Gastroesophageal sphincter (tissue), 4 donors: Measurements from ENCODE around the gene DDX20. TPM values are rescaled to one million over a fixed set of nuclear protein-coding genes. Genes with fewer than 3 reads are reported as not detected.

Experiments used
- ATAC-seq: fragments of 150-250 bp; one replicate; pipeline ENCODE4 v1.9.1; 2016; ENCODE audit warnings: mild to moderate bottlenecking, moderate library complexity
- H3K27ac ChIP-seq, 4 donors: fragments of 200-600 bp; sonication (generic) in 3 of 4; 1 replicate in 3 of 4; 2 replicates in 1 of 4; pipeline ENCODE4 v1.5.1; 2016 to 2019
- H3K27me3 ChIP-seq: fragments of 200-600 bp; sonication (generic); one replicate; pipeline ENCODE4 v1.5.1; 2019
- H3K36me3 ChIP-seq, 2 donors: fragments of 200-600 bp; sonication (generic); one replicate each; pipeline ENCODE4 v1.5.1; 2019; ENCODE audit warnings: control low read depth in 1 of 2
- H3K4me1 ChIP-seq, 3 donors: fragments of 200-600 bp; sonication (generic); 1 replicate in 2 of 3; 2 replicates in 1 of 3; pipeline ENCODE4 v1.5.1; 2016 to 2019; ENCODE audit warnings: control low read depth in 2 of 3
- H3K4me3 ChIP-seq, 2 donors: fragments of 200-600 bp; sonication (generic); one replicate each; pipeline ENCODE4 v1.5.1; 2019; ENCODE audit warnings: mild to moderate bottlenecking in 1 of 2, moderate library complexity in 1 of 2
- H3K9me3 ChIP-seq, 3 donors: fragments of 200-600 bp; sonication (generic); one replicate each; pipeline ENCODE4 v1.5.1; 2017 to 2019; ENCODE audit warnings: control low read depth in 2 of 3
- EP300 ChIP-seq: sonication (generic); formaldehyde crosslinking; IDR thresholded peaks from one replicate; pipeline ENCODE4 v1.6.1; 2017; ENCODE audit warnings: antibody characterized with exemption, mild to moderate bottlenecking
- POLR2A ChIP-seq, 2 donors: fragments of 450-650 bp; IDR thresholded peaks; one replicate each; pipeline ENCODE4 v1.6.1; 2017; ENCODE audit warnings: antibody characterized with exemption in 2 of 2, mild to moderate bottlenecking in 2 of 2, moderate library complexity in 1 of 2
- POLR2AphosphoS5 ChIP-seq: sonication (generic); formaldehyde crosslinking; IDR thresholded peaks from one replicate; pipeline ENCODE4 v1.6.1; 2017; ENCODE audit warnings: antibody characterized with exemption
- WGBS, 2 donors: methylation state at CpG; one replicate each; pipeline ENCODE4 v1.1.5; 2018; ENCODE audit warnings: low coverage in 1 of 2; 5-methylcytosine and 5-hydroxymethylcytosine counted together
- total RNA-seq, 4 donors: library from RNA; depleted of rRNA; stranded (reverse); fragments of >200 nt; gene quantifications; one replicate each; pipeline ENCODE4 v1.1.0, GENCODE V29; 2016
- TF ChIP-seq, protein P1 (sequence below), 4 experiments: fragments of 200-600 bp in 2 of 4; fragments of 450-650 bp in 2 of 4; sonication (generic) in 1 of 4; IDR thresholded peaks; one replicate each; pipeline ENCODE4 v1.5.1; 2017 to 2019; ENCODE audit warnings: antibody characterized with exemption in 4 of 4, mild to moderate bottlenecking in 2 of 4, moderate library complexity in 2 of 4

Gene DDX20
- total RNA-seq, 4 donors from 2014 or later, result 11.6 to 24.4 (median 14.8) TPM

DNA sequence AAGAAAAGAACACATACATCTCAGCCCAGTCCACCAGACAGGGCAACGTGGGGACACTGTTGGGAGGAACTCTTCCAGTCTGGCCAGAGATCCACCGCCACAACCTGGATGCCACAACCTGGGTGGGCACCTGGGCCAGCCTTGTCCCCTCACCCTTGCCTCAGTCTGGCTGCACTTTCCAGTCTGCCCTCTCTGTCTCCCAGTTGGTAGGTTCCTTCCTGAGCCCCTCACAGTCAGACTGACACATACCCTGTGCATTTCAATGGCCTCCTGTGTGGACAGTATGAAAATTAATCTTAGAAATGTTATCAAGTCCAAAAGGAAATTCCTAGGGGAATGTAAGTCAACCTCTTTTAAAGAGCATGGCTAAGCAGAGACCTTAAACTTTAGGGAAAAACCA is 49.5 kb downstream of the DDX20 start:
- no peaks in the 10 kb centered on the region for H3K9me3 ChIP-seq
- H3K4me1 ChIP-seq, result peaks cover 0 to 9% (median 0%) of the 10 kb centered on the region in 3 donors
- no peak for ATAC-seq
- TF ChIP-seq POLR2A (IDR thresholded peaks at IDR 0.05) (no peak), POLR2AphosphoS5 (no peak), EP300 (no peak)
- TF ChIP-seq, protein P1, sequence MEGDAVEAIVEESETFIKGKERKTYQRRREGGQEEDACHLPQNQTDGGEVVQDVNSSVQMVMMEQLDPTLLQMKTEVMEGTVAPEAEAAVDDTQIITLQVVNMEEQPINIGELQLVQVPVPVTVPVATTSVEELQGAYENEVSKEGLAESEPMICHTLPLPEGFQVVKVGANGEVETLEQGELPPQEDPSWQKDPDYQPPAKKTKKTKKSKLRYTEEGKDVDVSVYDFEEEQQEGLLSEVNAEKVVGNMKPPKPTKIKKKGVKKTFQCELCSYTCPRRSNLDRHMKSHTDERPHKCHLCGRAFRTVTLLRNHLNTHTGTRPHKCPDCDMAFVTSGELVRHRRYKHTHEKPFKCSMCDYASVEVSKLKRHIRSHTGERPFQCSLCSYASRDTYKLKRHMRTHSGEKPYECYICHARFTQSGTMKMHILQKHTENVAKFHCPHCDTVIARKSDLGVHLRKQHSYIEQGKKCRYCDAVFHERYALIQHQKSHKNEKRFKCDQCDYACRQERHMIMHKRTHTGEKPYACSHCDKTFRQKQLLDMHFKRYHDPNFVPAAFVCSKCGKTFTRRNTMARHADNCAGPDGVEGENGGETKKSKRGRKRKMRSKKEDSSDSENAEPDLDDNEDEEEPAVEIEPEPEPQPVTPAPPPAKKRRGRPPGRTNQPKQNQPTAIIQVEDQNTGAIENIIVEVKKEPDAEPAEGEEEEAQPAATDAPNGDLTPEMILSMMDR (IDR thresholded peaks at IDR 0.05), result no peak
- H3K4me3 ChIP-seq, result no peak overlapping the region
- WGBS, 2 donors, result 71% methylated on average over 1 of the region's 2 CpGs; no CpG with 5 or more reads in 1 of the 2 donors
- no peaks in the 10 kb centered on the region for H3K36me3 ChIP-seq
- no peaks in the 10 kb centered on the region for H3K27me3 ChIP-seq
- no peak overlapping the region for H3K27ac ChIP-seq

DNA sequence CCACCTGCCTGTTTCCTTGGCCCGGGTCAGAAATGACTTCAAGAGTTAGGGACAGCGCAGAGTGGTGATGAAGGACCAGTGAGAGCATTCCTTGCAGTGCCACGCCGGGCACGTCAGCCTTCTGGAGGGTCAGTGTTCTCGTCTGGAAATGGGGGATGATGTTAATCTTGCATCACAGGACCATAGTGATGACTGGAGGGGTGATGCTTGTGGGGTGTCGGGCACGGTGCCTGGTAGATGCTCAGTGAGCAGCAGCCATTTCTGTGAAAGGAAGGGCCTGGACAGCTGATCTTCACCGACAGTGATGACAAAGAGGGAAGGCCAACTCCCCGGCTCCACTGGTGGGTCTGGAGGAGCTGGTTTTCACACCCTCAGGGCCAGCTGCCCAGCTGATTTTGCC is 56.2 kb downstream of the DDX20 start:
- H3K27ac ChIP-seq, result no peak overlapping the region
- H3K27me3 ChIP-seq, result no peaks in the 10 kb centered on the region
- 88% methylated on average over 7 of the region's 10 CpGs; no CpG with 5 or more reads in 1 of the 2 donors for WGBS, 2 donors
- no peak overlapping the region for H3K4me3 ChIP-seq
- no peak for ATAC-seq
- H3K9me3 ChIP-seq, result no peaks in the 10 kb centered on the region
- H3K4me1 ChIP-seq, result no peaks in the 10 kb centered on the region
- H3K36me3 ChIP-seq, result no peaks in the 10 kb centered on the region
- no peak for TF ChIP-seq POLR2A (IDR thresholded peaks at IDR 0.05)
- no peak for TF ChIP-seq POLR2AphosphoS5
- TF ChIP-seq EP300, result no peak
- TF ChIP-seq, protein P1 (IDR thresholded peaks at IDR 0.05), result no peak

DNA sequence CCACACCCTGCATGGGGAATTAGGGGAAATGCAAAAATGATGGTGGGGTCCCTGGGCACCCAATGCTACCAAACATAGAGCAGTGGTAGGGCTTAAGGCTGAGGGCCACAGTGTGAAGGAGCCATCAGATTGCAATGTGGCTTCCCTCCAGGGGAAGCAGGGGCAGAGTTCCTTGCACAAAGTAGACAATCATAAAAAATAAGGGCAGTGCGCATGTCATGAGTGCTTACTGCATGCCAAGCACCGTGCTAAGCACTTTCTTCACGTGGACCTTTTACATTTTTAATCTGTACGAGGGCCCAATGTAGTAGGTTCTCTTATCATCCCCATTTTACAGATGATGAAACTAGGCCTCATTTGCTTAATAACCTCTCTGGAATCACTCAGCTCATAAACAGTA is 56.6 kb downstream of the DDX20 start:
- 93 to 100% methylated on average over 2 to 3 of the region's 4 CpGs for WGBS, 2 donors
- TF ChIP-seq EP300 (no peak), POLR2A (IDR thresholded peaks at IDR 0.05) (no peak), POLR2AphosphoS5 (no peak)
- TF ChIP-seq, protein P1 (IDR thresholded peaks at IDR 0.05), result no peak
- no peak overlapping the region for H3K4me3 ChIP-seq
- H3K27me3 ChIP-seq, result no peaks in the 10 kb centered on the region
- H3K27ac ChIP-seq, result no peak overlapping the region
- no peaks in the 10 kb centered on the region for H3K9me3 ChIP-seq
- ATAC-seq, result no peak
- H3K36me3 ChIP-seq, result no peaks in the 10 kb centered on the region
- H3K4me1 ChIP-seq, result no peaks in the 10 kb centered on the region

DNA sequence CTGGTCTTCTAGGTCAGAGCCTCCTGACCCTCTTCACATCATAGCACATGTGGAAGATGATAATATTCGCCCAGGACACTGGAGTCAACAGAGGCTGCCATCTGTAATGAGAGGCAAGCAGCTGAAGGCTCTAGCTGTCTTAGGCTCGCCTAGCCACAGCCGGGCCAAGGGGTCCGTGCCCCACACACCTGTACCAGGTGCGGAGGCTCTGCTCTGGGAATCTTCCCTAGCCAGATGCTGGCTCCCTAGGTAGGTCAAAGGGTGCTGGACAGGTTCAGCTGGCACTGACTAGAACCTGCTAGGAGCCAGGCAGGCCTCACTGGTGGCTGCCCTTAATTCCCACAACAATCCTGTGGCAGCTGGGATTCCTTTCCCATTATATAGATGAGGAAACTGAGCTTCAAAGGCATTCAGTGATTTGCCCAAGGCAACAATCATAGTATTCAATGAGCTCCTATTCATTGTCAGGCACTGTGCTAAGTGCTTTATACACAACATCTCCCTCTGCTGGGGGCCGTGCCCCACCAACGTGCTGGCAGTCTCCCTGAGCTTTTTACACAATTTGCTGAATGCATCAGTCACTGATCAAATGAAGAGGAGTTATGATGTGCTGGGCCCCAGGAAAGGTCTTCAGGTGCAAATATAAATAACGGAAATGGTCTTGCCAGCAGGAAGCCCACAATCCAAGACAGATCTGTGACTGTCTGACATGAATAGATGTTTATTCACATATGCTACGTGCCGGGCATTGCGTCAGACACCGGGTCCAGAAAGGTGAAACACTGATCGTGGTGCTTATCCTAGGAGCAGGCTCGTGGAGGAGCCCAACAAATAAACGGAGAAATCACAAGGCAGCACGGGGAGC is 58.0 kb downstream of the DDX20 start:
- TF ChIP-seq POLR2AphosphoS5, result no peak
- TF ChIP-seq, protein P1 (IDR thresholded peaks at IDR 0.05), result no peak
- no peak for TF ChIP-seq POLR2A (IDR thresholded peaks at IDR 0.05)
- TF ChIP-seq EP300, result no peak
- Histone ChIP-seq H3K36me3 (peaks cover 0 to 4% of the 10 kb centered on the region in 2 donors), H3K27me3 (no peaks in the 10 kb centered on the region), H3K4me1 (no peaks in the 10 kb centered on the region), H3K4me3 (no peak overlapping the region), H3K9me3 (no peaks in the 10 kb centered on the region), H3K27ac (no peak overlapping the region)
- ATAC-seq, result no peak
- WGBS, 2 donors, result 48 to 79% methylated on average over 2 to 10 of the region's 16 CpGs

DNA sequence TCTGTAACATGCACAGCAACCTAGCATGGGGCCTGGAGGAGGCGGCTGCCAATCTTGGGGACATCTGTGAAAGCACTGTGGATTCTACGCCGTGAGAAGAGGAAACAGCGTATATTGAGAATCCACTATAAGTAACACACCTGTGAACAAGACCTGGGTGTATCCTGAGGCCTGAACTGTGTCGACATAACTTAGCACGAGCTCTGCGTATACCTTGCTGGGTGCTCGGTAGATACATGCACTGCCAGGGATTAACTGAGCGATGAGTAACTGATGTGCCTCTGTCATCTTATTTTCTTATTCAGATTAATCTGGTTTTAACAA is 58.6 kb downstream of the DDX20 start:
- Histone ChIP-seq H3K27ac (no peak overlapping the region), H3K4me1 (no peaks in the 10 kb centered on the region)
- 74 to 90% methylated on average over 6 to 9 of the region's 9 CpGs for WGBS, 2 donors

More for the DNA sequence above, 58.6 kb downstream of the DDX20 start:
- TF ChIP-seq EP300 (no peak), POLR2AphosphoS5 (no peak), POLR2A (IDR thresholded peaks at IDR 0.05) (no peak)
- TF ChIP-seq, protein P1 (IDR thresholded peaks at IDR 0.05), result no peak
- ATAC-seq, result no peak
- Histone ChIP-seq H3K4me3 (no peak overlapping the region), H3K27me3 (no peaks in the 10 kb centered on the region), H3K9me3 (no peaks in the 10 kb centered on the region), H3K36me3 (peaks cover 0 to 4% of the 10 kb centered on the region in 2 donors)
